Ishikawa (cell line): ENCODE results near the gene SHFL.

Experiments
- CEBPB ChIP-seq: IDR thresholded peaks from 2 replicates; pipeline ENCODE4 v1.6.1; 2012
- CREB1 ChIP-seq: IDR thresholded peaks from 2 replicates; pipeline ENCODE4 v1.6.1; 2012; ENCODE audit warnings: low read depth
- EGR1 ChIP-seq: IDR thresholded peaks from 2 replicates; pipeline ENCODE4 v1.6.1; 2012
- EP300 ChIP-seq: IDR thresholded peaks from 2 replicates; pipeline ENCODE4 v1.6.1; 2012; ENCODE audit warnings: borderline replicate concordance
- FOXM1 ChIP-seq: IDR thresholded peaks from 2 replicates; pipeline ENCODE4 v1.6.1; 2012; ENCODE audit warnings: low read depth, borderline replicate concordance
- NFIC ChIP-seq: IDR thresholded peaks from 2 replicates; pipeline ENCODE4 v1.6.1; 2012
- RAD21 ChIP-seq: IDR thresholded peaks from 2 replicates; pipeline ENCODE4 v1.6.1; 2012; ENCODE audit warnings: low read depth
- REST ChIP-seq: IDR thresholded peaks from 2 replicates; pipeline ENCODE4 v1.6.1; 2012; ENCODE audit warnings: low read depth, mild to moderate bottlenecking
- TAF1 ChIP-seq: IDR thresholded peaks from 2 replicates; pipeline ENCODE4 v1.6.1; 2012; ENCODE audit warnings: low read depth, mild to moderate bottlenecking
- TCF12 ChIP-seq: IDR thresholded peaks from 2 replicates; pipeline ENCODE4 v1.6.1; 2012; ENCODE audit warnings: low read depth
- TEAD4 ChIP-seq: IDR thresholded peaks from 2 replicates; pipeline ENCODE4 v1.6.1; 2012
- YY1 ChIP-seq: IDR thresholded peaks from 2 replicates; pipeline ENCODE4 v1.6.1; 2012; ENCODE audit warnings: low read depth
- ZBTB7A ChIP-seq: IDR thresholded peaks from 2 replicates; pipeline ENCODE4 v1.6.1; 2012; ENCODE audit warnings: low read depth
- TF ChIP-seq, protein P1 (sequence below): IDR thresholded peaks from 2 replicates; pipeline ENCODE4 v1.6.1; 2012
- TF ChIP-seq, protein P2 (sequence below): IDR thresholded peaks from 2 replicates; pipeline ENCODE4 v1.6.1; 2012

Gene SHFL

GRCh38 chr19:10107254-10107653 is 21.1 kb downstream of the SHFL start:
- no peak for TF ChIP-seq NFIC
- TF ChIP-seq EP300, result no peak
- TF ChIP-seq, protein P1, sequence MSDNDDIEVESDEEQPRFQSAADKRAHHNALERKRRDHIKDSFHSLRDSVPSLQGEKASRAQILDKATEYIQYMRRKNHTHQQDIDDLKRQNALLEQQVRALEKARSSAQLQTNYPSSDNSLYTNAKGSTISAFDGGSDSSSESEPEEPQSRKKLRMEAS, result no peak
- TF ChIP-seq, protein P2, sequence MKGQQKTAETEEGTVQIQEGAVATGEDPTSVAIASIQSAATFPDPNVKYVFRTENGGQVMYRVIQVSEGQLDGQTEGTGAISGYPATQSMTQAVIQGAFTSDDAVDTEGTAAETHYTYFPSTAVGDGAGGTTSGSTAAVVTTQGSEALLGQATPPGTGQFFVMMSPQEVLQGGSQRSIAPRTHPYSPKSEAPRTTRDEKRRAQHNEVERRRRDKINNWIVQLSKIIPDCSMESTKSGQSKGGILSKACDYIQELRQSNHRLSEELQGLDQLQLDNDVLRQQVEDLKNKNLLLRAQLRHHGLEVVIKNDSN, result no peak
- no peak for TF ChIP-seq REST
- no peak for TF ChIP-seq CEBPB
- no peak for TF ChIP-seq ZBTB7A
- TF ChIP-seq TAF1, result no peak
- no peak for TF ChIP-seq CREB1
- TF ChIP-seq EGR1, result no peak
- TF ChIP-seq TCF12, result no peak
- TF ChIP-seq FOXM1, result no peak
- TF ChIP-seq RAD21, result no peak
- no peak for TF ChIP-seq YY1
- TF ChIP-seq TEAD4, result no peak

DNA sequence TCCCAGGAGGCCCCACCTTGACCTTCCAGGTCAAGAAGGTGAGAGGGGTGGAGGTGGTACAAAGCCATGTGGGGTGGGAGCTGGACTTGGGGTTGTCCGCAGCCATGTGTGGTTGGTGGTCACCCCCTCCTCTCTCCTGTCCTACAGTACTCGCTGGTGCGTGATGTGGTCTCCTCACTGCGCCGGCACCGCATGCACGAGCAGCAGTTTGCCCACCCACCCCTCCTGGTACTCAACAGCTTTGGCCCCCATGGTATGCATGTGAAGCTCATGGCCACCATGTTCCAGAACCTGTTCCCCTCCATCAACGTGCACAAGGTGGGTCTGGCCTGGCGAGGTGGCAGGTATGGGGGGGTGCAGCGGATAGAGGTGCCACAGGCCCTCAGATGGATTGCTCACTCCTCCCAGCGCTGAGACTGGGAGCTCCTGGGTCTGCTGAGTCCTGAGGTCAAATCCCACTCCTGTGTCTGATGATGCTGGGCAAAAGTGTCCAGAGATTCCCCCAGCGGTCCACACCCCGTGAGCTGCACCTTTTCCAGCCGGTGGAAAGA is 21.8 kb downstream of the SHFL start:
- TF ChIP-seq TAF1 (no peak), EGR1 (no peak), NFIC (no peak)
- TF ChIP-seq, protein P1, result no peak

- TF ChIP-seq NFIC (no peak), FOXM1 (no peak), YY1 (no peak), RAD21 (no peak), EGR1 (no peak), TEAD4 (no peak), TAF1 (no peak), CREB1 (no peak), TCF12 (no peak), REST (no peak), ZBTB7A (no peak), EP300 (no peak), CEBPB (no peak)
- TF ChIP-seq, protein P1, result no peak
- TF ChIP-seq, protein P2, result no peak
Measured at GRCh38 chr19:10109528-10109927, 23.4 kb downstream of the SHFL start.

DNA sequence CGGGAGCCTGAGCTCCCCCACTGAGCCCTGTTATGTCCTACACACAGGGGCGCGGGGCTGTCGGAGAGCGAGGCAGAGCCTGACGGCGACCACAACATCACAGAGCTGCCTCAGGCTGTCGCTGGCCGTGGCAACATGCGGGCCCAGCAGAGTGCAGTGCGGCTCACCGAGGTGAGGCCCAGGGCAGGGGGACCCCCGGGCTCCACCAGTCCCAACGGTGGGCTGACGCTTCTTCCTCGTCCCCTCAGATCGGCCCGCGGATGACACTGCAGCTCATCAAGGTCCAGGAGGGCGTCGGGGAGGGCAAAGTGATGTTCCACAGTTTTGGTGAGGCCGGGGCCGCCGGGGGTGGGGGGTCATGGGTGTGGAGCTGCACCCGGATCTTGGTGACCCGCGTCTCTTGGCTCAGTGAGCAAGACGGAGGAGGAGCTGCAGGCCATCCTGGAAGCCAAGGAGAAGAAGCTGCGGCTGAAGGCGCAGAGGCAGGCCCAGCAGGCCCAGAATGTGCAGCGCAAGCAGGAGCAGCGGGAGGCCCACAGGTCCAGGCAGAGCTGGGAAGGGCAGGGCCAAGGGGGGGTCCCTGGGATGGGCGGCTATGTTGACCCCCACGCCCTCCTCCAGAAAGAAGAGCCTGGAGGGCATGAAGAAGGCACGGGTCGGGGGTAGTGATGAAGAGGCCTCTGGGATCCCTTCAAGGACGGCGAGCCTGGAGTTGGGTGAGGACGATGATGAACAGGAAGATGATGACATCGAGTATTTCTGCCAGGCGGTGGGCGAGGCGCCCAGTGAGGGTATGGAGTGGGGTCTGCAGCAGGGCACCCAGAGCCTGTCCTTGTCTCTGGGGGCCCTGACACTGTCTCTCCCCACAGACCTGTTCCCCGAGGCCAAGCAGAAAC is 24.2 kb downstream of the SHFL start:
- TF ChIP-seq TAF1 (no peak), ZBTB7A (no peak), FOXM1 (no peak), YY1 (no peak), TCF12 (no peak), RAD21 (no peak), CEBPB (no peak), REST (no peak), CREB1 (no peak), TEAD4 (no peak), EP300 (no peak), EGR1 (no peak), NFIC (no peak)
- TF ChIP-seq, protein P2, result no peak
- TF ChIP-seq, protein P1, result no peak
